Measurements from ENCODE around the gene SPECC1L. TPM values are rescaled to one million over a fixed set of nuclear protein-coding genes. Genes with fewer than 3 reads are reported as not detected.
A peak's percentile ranks its signal among the peaks of the same experiment; 100 is the strongest.

SPECC1L gene
- total RNA-seq, 1 donor from 2014 or later = 123 TPM

DNA sequence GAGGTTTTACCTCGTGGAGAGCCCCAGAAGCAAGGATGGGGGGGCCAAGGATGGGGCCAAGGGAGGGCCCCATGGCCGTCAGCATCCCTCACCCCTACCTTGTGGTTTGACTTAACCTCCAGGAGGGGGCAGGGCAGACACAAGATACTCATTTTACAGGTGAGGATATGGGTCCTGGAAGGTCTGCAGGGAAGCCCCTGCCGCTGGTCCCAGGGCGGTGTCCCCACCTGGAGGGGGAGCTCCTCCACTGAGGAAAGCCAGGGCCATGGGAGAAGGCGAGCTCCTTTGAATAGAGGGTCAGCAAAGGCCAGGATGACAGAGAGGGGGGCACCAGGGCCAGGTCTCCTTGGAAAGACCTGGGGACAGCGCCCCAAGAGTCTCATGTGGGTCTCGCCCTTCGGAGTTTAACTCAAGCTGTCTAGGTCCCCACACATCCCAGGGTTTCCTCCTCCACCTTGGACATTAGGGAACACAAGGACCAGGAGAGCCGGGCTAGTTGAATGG lies 150.8 kb downstream of the SPECC1L start:
- H3K27ac Mint-ChIP-seq (ENCODE audit: unreplicated experiment) = no peak overlapping the region
- DNase-seq (ENCODE audit: low read depth, low spot score) = no peak
- peak overlapping the region; percentile 76 for H3K4me3 Mint-ChIP-seq
- H3K9me3 Mint-ChIP-seq = no peaks in the 10 kb centered on the region
- H3K27me3 Mint-ChIP-seq (ENCODE audit: low read depth) = peaks cover 39% of the 10 kb centered on the region
- peaks cover 5% of the 10 kb centered on the region for H3K4me1 Mint-ChIP-seq
- TF ChIP-seq, protein P1, sequence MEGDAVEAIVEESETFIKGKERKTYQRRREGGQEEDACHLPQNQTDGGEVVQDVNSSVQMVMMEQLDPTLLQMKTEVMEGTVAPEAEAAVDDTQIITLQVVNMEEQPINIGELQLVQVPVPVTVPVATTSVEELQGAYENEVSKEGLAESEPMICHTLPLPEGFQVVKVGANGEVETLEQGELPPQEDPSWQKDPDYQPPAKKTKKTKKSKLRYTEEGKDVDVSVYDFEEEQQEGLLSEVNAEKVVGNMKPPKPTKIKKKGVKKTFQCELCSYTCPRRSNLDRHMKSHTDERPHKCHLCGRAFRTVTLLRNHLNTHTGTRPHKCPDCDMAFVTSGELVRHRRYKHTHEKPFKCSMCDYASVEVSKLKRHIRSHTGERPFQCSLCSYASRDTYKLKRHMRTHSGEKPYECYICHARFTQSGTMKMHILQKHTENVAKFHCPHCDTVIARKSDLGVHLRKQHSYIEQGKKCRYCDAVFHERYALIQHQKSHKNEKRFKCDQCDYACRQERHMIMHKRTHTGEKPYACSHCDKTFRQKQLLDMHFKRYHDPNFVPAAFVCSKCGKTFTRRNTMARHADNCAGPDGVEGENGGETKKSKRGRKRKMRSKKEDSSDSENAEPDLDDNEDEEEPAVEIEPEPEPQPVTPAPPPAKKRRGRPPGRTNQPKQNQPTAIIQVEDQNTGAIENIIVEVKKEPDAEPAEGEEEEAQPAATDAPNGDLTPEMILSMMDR (conservative IDR thresholded peaks at IDR 0.05) = peak; percentile 48
- H3K36me3 Mint-ChIP-seq (ENCODE audit: low read depth) = no peaks in the 10 kb centered on the region

DNA sequence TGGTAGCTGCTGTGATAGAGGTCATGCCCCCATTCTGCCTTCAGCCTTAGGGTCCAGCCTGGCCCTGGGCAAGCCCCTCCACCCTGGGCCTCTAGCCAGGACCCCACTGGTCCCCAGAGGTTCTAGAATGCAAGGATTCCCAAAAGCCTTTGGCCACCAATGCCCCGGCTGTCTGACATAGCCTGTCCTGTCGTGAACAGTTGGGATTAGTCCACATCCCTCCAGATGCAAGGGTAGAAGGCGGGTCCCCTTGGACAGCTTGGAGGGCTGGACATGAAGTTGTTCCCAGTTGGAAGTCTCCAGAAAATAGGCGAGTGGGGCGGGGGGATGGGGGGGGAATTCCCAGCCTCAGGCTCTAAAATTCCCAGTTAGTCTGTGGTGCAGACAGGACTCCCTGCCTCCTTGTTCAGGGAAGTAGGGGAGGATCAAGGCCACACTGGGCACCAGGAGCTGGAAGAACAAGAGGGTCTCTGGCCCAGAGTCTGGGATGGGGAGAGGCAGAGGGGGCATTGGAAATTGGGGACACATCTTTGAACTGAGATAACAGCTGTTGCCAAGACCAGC lies 151.6 kb downstream of the SPECC1L start:
- Mint-ChIP-seq H3K36me3 (ENCODE audit: low read depth) (no peaks in the 10 kb centered on the region), H3K4me1 (peaks cover 5% of the 10 kb centered on the region), H3K27me3 (ENCODE audit: low read depth) (peaks cover 43% of the 10 kb centered on the region), H3K9me3 (no peaks in the 10 kb centered on the region), H3K4me3 (peak overlapping the region; percentile 83), H3K27ac (ENCODE audit: unreplicated experiment) (no peak overlapping the region)
- TF ChIP-seq, protein P1 (conservative IDR thresholded peaks at IDR 0.05) = no peak
- DNase-seq (ENCODE audit: low read depth, low spot score) = no peak

DNA sequence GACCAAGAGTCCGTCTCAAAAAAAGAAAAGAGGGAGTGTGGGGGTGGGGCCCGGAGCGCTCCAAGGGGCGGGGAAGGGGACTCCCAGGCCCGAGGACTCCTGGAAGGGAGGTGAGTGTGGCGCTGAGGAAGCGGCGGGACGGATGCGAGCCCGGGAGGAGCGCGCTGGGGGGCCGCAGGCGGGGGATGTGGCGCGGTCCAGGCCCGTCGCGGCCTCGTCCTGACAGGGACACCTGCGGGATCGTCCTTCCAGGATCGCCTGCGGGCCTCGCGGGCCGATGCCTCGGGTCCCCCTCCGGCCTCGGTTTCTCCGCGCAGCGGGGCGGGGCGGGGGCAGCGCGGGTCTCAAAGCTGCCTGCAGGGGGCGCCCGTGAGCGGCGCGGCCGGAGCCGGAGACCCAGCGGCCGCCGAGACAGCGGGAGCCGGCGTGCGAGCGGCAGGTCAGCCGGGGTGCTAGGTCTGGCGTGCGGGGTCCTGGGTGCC lies 152.9 kb downstream of the SPECC1L start:
- peaks cover 9% of the 10 kb centered on the region for H3K4me1 Mint-ChIP-seq
- peak; percentile 70 for DNase-seq (ENCODE audit: low read depth, low spot score)
- TF ChIP-seq, protein P1 (conservative IDR thresholded peaks at IDR 0.05) = peak; percentile 91
- no peaks in the 10 kb centered on the region for H3K9me3 Mint-ChIP-seq
- no peak overlapping the region for H3K27ac Mint-ChIP-seq (ENCODE audit: unreplicated experiment)
- H3K4me3 Mint-ChIP-seq = no peak overlapping the region
- no peaks in the 10 kb centered on the region for H3K36me3 Mint-ChIP-seq (ENCODE audit: low read depth)
- peaks cover 47% of the 10 kb centered on the region for H3K27me3 Mint-ChIP-seq (ENCODE audit: low read depth)

DNA sequence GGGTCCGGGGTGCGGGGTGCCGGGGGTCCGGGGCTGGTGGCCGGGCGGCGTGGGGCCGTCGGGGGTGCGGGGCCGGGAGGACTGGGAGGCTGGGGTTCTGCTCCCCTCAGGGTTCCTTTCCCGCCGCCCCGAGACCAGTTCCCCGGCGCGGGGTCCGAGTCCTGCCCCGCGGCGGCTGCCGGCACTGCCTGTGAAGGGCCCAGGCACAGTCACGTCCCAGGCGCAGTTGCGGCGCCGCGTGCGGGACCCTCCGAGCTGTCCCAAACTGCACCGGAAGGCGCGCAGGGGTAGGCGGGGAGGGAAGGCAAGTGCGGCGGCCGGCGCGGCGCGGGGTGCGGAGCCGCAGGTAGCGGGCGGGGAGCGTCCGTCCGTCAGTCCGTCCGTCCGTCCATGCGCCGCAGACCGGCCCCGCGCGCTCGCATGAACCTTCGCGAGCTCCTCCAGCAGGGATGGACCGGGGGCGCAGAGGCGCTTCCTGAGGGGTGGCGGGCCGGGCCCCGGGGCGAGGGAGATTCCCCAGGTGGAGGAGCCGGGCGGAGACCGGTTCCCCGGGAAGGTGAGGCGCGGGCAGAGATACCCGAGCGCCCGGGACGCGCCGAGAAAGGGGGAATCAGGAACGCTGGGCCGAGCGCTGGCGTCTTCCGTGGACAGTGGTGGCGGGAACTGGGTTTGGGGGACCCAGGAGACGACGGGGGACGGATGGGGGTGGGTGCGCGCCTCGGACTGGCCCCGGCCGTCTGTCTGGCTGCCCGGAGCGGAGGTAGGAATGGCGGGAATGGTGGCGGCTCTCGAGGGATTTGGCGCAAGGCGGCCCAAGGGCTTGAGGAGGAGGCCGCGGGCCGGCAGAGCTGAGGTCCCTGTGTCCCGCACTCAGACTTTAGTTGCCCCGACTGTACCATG lies 153.6 kb downstream of the SPECC1L start:
- H3K4me1 Mint-ChIP-seq = peaks cover 15% of the 10 kb centered on the region
- no peaks in the 10 kb centered on the region for H3K36me3 Mint-ChIP-seq (ENCODE audit: low read depth)
- no peak overlapping the region for H3K27ac Mint-ChIP-seq (ENCODE audit: unreplicated experiment)
- TF ChIP-seq, protein P1 (conservative IDR thresholded peaks at IDR 0.05) = no peak
- H3K4me3 Mint-ChIP-seq = peak overlapping the region; percentile 72
- no peak for DNase-seq (ENCODE audit: low read depth, low spot score)
- H3K27me3 Mint-ChIP-seq (ENCODE audit: low read depth) = peaks cover 49% of the 10 kb centered on the region
- H3K9me3 Mint-ChIP-seq = no peaks in the 10 kb centered on the region

DNA sequence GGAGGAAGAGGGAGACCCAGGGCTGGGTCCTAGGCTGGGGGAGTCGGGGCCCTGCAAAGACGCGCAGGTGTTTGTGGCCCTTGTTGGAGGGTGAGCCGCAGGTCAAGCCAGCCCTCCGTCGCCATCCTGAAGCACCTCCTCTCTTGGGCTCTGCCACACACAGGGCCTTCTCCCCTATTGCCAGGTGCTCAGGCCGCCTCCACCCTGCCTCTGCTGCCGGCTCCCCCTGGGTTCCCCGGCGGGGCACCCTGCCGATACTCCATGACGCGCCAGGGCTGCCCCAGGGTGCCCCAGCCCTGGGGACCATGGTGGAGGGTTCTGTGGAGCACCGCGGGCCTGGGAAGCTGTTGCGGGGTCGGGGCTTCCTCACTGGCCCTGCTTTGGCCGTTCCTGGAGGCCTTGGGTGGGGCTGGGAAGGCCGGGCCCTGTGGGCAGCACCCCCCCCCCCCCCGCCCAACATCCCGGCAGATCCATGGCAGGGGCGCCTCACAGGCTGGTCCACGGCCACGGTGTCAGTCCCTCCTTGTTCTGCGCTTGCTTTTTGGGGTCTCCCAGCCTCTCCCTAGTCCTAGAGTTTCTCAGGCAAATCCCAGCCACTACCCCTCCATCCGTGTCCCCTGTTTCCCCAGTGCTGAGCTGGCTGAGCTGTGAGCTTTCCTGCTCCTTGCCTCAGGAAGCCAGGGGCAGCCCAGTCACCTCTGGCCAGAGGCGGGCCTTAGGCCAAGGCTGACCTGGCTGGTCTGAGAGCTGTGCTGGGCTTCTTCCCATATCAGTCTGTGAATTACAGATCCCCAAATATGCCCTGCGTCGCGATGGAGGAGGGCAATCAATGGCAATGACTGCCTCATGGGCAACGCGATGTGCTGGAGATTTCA lies 154.5 kb downstream of the SPECC1L start:
- no peaks in the 10 kb centered on the region for H3K9me3 Mint-ChIP-seq
- no peak for DNase-seq (ENCODE audit: low read depth, low spot score)
- peaks cover 14% of the 10 kb centered on the region for H3K4me1 Mint-ChIP-seq
- H3K36me3 Mint-ChIP-seq (ENCODE audit: low read depth) = no peaks in the 10 kb centered on the region
- TF ChIP-seq, protein P1 (conservative IDR thresholded peaks at IDR 0.05) = no peak
- H3K4me3 Mint-ChIP-seq = peak overlapping the region; percentile 72
- no peak overlapping the region for H3K27ac Mint-ChIP-seq (ENCODE audit: unreplicated experiment)
- peaks cover 50% of the 10 kb centered on the region for H3K27me3 Mint-ChIP-seq (ENCODE audit: low read depth)

Measured in neural crest cell (in vitro differentiated cells).